ENCODE data around the gene NCKAP5. TPM values are rescaled to one million over a fixed set of nuclear protein-coding genes. Genes with fewer than 3 reads are reported as not detected.

NCKAP5 gene
- total RNA-seq, 4 donors from 2014 or later, result 0.55 to 6.6 (median 3.3) TPM; not detected in 1

- Histone ChIP-seq H3K4me3 (no peak overlapping the region), H3K27ac (no peak overlapping the region), H3K36me3 (no peaks in the 10 kb centered on the region), H3K27me3 (no peaks in the 10 kb centered on the region), H3K4me1 (no peaks in the 10 kb centered on the region), H3K9me3 (no peaks in the 10 kb centered on the region)
- TF ChIP-seq POLR2A (IDR thresholded peaks at IDR 0.05) (no peak), CTCF (IDR thresholded peaks at IDR 0.05) (no peak)
- intact Hi-C loops (cut with DNase I; ENCODE audit: low total_unique reads), result no loop called here
- DNase-seq, result no peak
These were observed 576.7 kb downstream of the NCKAP5 start for GRCh38 chr2:132991471-132992045.

GRCh38 chr2:132984731-132985130 lies 583.5 kb downstream of the NCKAP5 start:
- H3K36me3 ChIP-seq, result no peaks in the 10 kb centered on the region
- H3K4me1 ChIP-seq, result no peaks in the 10 kb centered on the region
- no peak for DNase-seq
- no peaks in the 10 kb centered on the region for H3K9me3 ChIP-seq
- intact Hi-C loops (cut with DNase I; ENCODE audit: low total_unique reads), result no loop called here
- no peak overlapping the region for H3K4me3 ChIP-seq
- TF ChIP-seq CTCF (IDR thresholded peaks at IDR 0.05) (no peak), POLR2A (IDR thresholded peaks at IDR 0.05) (no peak)
- no peaks in the 10 kb centered on the region for H3K27me3 ChIP-seq
- no peak overlapping the region for H3K27ac ChIP-seq

GRCh38 chr2:132980304-132980703 lies 588.0 kb downstream of the NCKAP5 start:
- Histone ChIP-seq H3K27me3 (no peaks in the 10 kb centered on the region), H3K27ac (no peak overlapping the region), H3K4me1 (no peaks in the 10 kb centered on the region), H3K36me3 (no peaks in the 10 kb centered on the region), H3K9me3 (no peaks in the 10 kb centered on the region), H3K4me3 (no peak overlapping the region)
- no peak for TF ChIP-seq POLR2A (IDR thresholded peaks at IDR 0.05)
- TF ChIP-seq CTCF (IDR thresholded peaks at IDR 0.05), result no peak
- no peak for DNase-seq
- intact Hi-C loops (cut with DNase I; ENCODE audit: low total_unique reads), result no loop called here

- Histone ChIP-seq H3K4me3 (no peak overlapping the region), H3K36me3 (no peaks in the 10 kb centered on the region), H3K27ac (no peak overlapping the region), H3K9me3 (no peaks in the 10 kb centered on the region), H3K4me1 (no peaks in the 10 kb centered on the region), H3K27me3 (no peaks in the 10 kb centered on the region)
- intact Hi-C loops (cut with DNase I; ENCODE audit: low total_unique reads), result no loop called here
- TF ChIP-seq POLR2A (IDR thresholded peaks at IDR 0.05), result no peak
- TF ChIP-seq CTCF (IDR thresholded peaks at IDR 0.05), result no peak
- no peak for DNase-seq
These were observed 588.7 kb downstream of the NCKAP5 start for GRCh38 chr2:132979339-132980093.

GRCh38 chr2:132978840-132979239 lies 589.4 kb downstream of the NCKAP5 start:
- intact Hi-C loops (cut with DNase I; ENCODE audit: low total_unique reads), result no loop called here
- Histone ChIP-seq H3K27ac (no peak overlapping the region), H3K36me3 (no peaks in the 10 kb centered on the region), H3K4me1 (no peaks in the 10 kb centered on the region), H3K9me3 (no peaks in the 10 kb centered on the region), H3K4me3 (no peak overlapping the region), H3K27me3 (no peaks in the 10 kb centered on the region)
- DNase-seq, result no peak
- no peak for TF ChIP-seq POLR2A (IDR thresholded peaks at IDR 0.05)
- TF ChIP-seq CTCF (IDR thresholded peaks at IDR 0.05), result no peak
